TTC549 (cell line): Measurements from ENCODE around the gene B3GALNT2.

Source experiments
- FAIRE-seq: peaks from 2 replicates; lab custom pipeline; 2012; peaks lifted over from hg19 to GRCh38; lab: Jason Lieb, UNC

B3GALNT2 gene

GRCh38 chr1:235409042-235409820, 95.0 kb downstream of the B3GALNT2 start:
- no peak for FAIRE-seq

- no peak for FAIRE-seq
Measured at GRCh38 chr1:235408503-235408960, 95.7 kb downstream of the B3GALNT2 start.

- FAIRE-seq = no peak
Measured at GRCh38 chr1:235407419-235407818, 96.8 kb downstream of the B3GALNT2 start.

- FAIRE-seq = no peak
Measured at GRCh38 chr1:235404190-235404589, 100.1 kb downstream of the B3GALNT2 start.

GRCh38 chr1:235403593-235403992, 100.7 kb downstream of the B3GALNT2 start:
- no peak for FAIRE-seq

- no peak for FAIRE-seq
Measured at GRCh38 chr1:235402457-235403200, 101.6 kb downstream of the B3GALNT2 start.

- FAIRE-seq = no peak
Measured at GRCh38 chr1:235401251-235401650, 103.0 kb downstream of the B3GALNT2 start.
